B cell (primary cell): ENCODE data around the gene CFAP161.

Source experiments
- CTCF ChIP-seq: fragments of 200-600 bp; IDR thresholded peaks from one replicate; pipeline ENCODE4 v1.8.0; 2022; ENCODE audit warnings: antibody characterized with exemption, mild to moderate bottlenecking
- EZH2 ChIP-seq: IDR thresholded peaks from 2 replicates; pipeline ENCODE4 v1.6.1; 2012; ENCODE audit warnings: borderline replicate concordance, low read depth, mild to moderate bottlenecking, moderate library complexity, low read length; ENCODE audit not compliant: insufficient read depth, poor library complexity, severe bottlenecking

GRCh38 chr15:81095690-81096365 is 38.2 kb upstream of the CFAP161 start:
- no peak for TF ChIP-seq CTCF
- TF ChIP-seq EZH2, result no peak
